BLaER1 treated with 17β-estradiol and CSF1 and Interleukin-3, amounts not matched to agents 10 nM and 100 nM (cell line): ENCODE measurements around the gene C1QTNF12.
A peak's percentile ranks its signal among the peaks of the same experiment; 100 is the strongest.

Source experiments
- H3K27ac ChIP-seq, 11 experiments: shearing (Covaris generic); formaldehyde crosslinking; 2 replicates each; pipeline ENCODE4 v1.8.1; 2022
- H3K27me3 ChIP-seq, 11 experiments: shearing (Covaris generic); formaldehyde crosslinking; 2 replicates each; pipeline ENCODE4 v1.8.1; 2022
- H3K36me3 ChIP-seq, 11 experiments: shearing (Covaris generic); formaldehyde crosslinking; 2 replicates each; pipeline ENCODE4 v1.8.1; 2022
- H3K4me1 ChIP-seq, 10 experiments: shearing (Covaris generic); formaldehyde crosslinking; 2 replicates each; pipeline ENCODE4 v1.8.1; 2022
- H3K4me2 ChIP-seq, 11 experiments: shearing (Covaris generic); formaldehyde crosslinking; 2 replicates each; pipeline ENCODE4 v1.8.1; 2022
- H3K4me3 ChIP-seq, 10 experiments: shearing (Covaris generic); formaldehyde crosslinking; 2 replicates each; pipeline ENCODE4 v1.8.1; 2022
- H3K9ac ChIP-seq, 11 experiments: shearing (Covaris generic); formaldehyde crosslinking; 2 replicates each; pipeline ENCODE4 v1.8.1; 2022
- H3K9me3 ChIP-seq, 11 experiments: shearing (Covaris generic); formaldehyde crosslinking; replicated peaks in 1 of 11; 2 replicates each; pipeline ENCODE4 v1.8.1; 2022
- H4K20me1 ChIP-seq, 11 experiments: shearing (Covaris generic); formaldehyde crosslinking; 2 replicates each; pipeline ENCODE4 v1.8.1; 2022
- Cebpa-rat ChIP-seq, 11 experiments: shearing (Covaris generic); IDR thresholded peaks; 2 replicates each; pipeline ENCODE4 v1.8.1; 2022

The C1QTNF12 gene

DNA sequence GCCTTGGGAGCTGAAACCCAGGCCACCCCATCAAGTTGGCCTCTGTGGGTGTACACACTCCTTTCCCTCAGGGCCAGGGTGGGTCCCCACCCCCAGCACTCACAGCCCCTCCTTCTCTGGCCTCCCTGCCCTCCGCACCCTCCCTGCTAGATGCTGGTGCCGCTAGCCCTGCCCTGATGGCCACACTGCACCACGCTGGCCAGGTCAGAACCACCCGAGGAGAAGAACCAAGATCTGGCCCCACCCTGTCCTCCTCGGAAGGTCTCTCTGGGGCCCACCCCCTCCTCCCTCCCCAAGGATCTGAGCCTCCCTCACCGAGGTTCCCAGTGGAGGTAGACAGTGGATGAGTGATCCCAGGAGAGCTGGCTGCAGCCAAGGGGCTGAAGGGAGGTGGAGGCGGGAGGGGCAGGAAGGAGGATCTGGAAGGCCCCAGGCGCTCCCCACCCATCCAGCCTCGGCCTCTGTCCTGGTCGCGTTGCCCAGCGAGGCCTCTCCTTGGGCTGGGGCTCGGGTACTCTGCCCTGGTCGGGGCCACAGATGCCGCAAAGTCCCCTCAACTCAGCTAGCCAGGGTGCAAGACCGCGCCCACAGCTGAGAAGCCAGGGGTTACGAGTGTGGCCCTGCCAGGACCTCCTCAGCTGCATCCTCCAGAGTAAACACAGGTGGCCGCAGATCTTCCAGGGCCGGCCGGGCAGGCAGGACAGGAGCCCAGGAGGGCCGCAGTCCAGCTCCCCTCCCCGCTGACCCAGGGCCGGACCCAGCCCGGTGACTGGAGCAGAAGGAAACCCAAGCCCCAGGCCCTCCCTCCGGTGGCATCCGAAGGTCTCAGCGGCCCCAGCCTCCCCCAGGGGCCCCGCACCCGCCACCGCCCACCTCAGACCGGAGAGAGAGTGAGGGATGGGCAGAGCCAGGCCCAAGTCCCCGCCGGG, 9.3 kb downstream of the C1QTNF12 start:
- Histone ChIP-seq H3K36me3 (peaks cover 0 to 26% (median 18%) of the 10 kb centered on the region in 11 experiments; a peak in 18 of 22 replicates), H3K9me3 (no peaks in the 10 kb centered on the region), H3K27me3 (peaks cover 0 to 31% (median 0%) of the 10 kb centered on the region in 11 experiments; a peak in 10 of 22 replicates), H3K27ac (peak overlapping the region in 3 of 11 experiments; percentile 4 to 37 (median 34); a peak in 5 of 22 replicates), H4K20me1 (peaks cover 11 to 90% (median 75%) of the 10 kb centered on the region in 11 experiments; a peak in 21 of 22 replicates), H3K9ac (peak overlapping the region; percentile 25 to 70 (median 51); a peak in 21 of 22 replicates), H3K4me3 (peak overlapping the region in 2 of 10 experiments; percentile 26 to 42; a peak in 4 of 20 replicates), H3K4me2 (peak overlapping the region; percentile 69 to 100 (median 100)), H3K4me1 (peaks cover 54 to 98% (median 95%) of the 10 kb centered on the region in 10 experiments)
- TF ChIP-seq Cebpa-rat (IDR thresholded peaks at IDR 0.05): no peak

DNA sequence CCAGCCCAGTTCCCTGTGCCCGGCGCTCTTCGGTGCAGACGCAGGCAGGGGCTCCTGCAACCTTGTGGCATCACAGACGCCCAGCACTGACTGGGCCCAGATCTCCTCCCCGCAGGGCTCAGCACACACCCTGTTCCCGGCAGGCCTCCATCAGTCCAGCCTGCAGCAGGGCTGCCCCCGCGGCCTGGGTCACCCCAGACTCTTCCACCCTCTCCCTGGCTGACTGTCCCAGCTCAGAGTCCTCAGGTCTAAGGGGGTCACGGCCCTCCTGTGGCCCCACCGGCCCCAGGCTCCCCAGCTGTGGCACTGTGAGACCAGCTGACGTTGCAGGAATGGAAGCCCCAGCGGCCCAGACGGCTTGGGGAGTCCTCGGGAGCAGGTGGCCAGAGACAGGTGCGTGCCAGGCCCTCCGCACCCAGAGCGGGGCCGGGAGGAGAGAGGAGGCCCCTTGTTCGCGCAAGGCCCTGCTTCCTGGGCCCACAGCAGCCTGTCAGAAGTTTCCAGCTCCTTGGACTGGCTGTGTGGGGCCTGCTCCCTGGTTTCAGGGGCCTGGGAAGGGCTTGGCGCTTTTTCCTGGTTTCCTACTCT, 10.3 kb downstream of the C1QTNF12 start:
- Histone ChIP-seq H3K4me1 (peaks cover 51 to 89% (median 86%) of the 10 kb centered on the region in 10 experiments), H4K20me1 (peaks cover 11 to 81% (median 66%) of the 10 kb centered on the region in 11 experiments; a peak in 21 of 22 replicates), H3K27ac (no peak overlapping the region), H3K27me3 (peaks cover 0 to 25% (median 0%) of the 10 kb centered on the region in 11 experiments; a peak in 10 of 22 replicates), H3K9me3 (no peaks in the 10 kb centered on the region), H3K4me3 (no peak overlapping the region), H3K36me3 (peaks cover 0 to 26% (median 18%) of the 10 kb centered on the region in 11 experiments; a peak in 18 of 22 replicates), H3K9ac (peak overlapping the region in 8 of 11 experiments; percentile 6 to 70 (median 50); a peak in 14 of 22 replicates), H3K4me2 (peak overlapping the region; percentile 69 to 100 (median 100); a peak in 21 of 22 replicates)
- no peak for TF ChIP-seq Cebpa-rat (IDR thresholded peaks at IDR 0.05)

DNA sequence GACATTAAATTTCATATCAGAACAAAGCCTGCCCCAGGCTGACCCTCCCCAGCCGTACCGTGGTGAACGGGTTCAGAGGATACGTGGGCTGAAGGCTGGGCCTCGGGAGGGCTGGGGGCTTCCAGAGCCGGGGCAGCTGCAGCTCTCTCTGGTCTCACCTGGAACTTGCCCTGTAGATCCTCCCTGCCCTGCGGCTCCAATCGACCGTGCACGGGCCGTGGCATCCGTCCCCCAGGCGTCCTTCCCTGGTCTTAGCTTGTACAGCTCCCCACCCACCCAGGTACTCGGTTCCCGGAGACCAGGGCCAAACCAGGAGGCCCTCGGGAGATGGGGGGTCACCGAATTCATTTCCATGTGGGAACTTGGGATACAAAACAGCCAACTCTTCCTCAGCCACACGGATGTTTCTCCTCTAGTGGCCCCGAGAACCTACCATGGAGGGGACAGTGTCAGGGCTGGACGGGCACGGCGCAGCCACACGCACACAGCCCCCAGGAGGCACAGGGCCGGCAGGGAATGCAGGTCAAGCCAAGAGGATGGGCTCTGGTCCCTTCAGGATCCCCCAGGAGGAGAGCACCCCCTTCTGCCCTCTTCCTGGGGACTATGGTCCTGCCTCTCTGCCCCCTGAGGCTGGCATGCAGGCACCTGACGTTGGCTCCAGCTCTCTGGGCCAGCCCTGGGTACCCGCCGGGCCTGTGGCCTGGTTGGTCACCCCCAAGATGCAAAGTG, 11.3 kb downstream of the C1QTNF12 start:
- peaks cover 0 to 25% (median 0%) of the 10 kb centered on the region in 11 experiments; a peak in 10 of 22 replicates for H3K27me3 ChIP-seq
- no peak for TF ChIP-seq Cebpa-rat (IDR thresholded peaks at IDR 0.05)
- no peak overlapping the region for H3K27ac ChIP-seq
- no peaks in the 10 kb centered on the region for H3K9me3 ChIP-seq
- H3K9ac ChIP-seq: peak overlapping the region in 6 of 11 experiments; percentile 4 to 98 (median 66); a peak in 5 of 22 replicates
- peaks cover 50 to 89% (median 86%) of the 10 kb centered on the region in 10 experiments for H3K4me1 ChIP-seq
- no peak overlapping the region for H3K4me3 ChIP-seq
- peak overlapping the region in 10 of 11 experiments; percentile 98 to 100 (median 100); a peak in 18 of 22 replicates for H3K4me2 ChIP-seq
- peaks cover 13 to 82% (median 66%) of the 10 kb centered on the region in 11 experiments; a peak in 21 of 22 replicates for H4K20me1 ChIP-seq
- peaks cover 0 to 28% (median 18%) of the 10 kb centered on the region in 11 experiments; a peak in 18 of 22 replicates for H3K36me3 ChIP-seq

DNA sequence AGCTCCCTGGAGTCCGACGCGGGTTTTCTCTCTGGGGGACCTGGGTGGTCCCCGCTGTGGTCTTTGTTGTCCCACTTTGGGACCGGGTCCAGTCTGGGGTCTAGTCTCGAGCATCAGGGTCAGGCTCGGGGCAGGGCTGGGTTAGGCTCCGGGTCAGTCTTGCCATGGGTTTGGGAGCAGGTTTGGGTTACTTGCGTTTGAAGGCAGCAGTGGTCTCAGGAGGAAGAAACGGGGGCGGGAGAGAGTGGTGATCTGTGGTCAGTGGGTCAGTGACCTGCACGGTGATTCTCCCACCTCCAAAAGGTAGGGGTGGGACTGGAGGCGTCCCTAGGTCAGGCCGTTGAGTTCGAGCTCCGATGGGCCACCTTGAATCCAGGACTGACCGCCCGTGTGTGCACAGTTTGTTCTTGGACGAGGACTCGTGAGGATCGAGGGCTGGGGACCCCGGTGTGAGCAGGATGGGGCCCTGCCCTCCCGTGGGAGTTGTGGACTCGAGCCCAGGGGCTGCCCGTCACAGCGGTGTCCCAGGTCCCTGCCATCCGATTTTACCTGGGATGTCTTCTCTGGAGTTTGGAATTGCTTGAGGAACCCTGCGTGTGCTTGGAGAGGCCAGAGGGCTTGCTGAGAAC, 12.2 kb downstream of the C1QTNF12 start:
- H3K9ac ChIP-seq: peak overlapping the region; percentile 88 to 100 (median 96); a peak in 17 of 22 replicates
- no peak overlapping the region for H3K27ac ChIP-seq

DNA sequence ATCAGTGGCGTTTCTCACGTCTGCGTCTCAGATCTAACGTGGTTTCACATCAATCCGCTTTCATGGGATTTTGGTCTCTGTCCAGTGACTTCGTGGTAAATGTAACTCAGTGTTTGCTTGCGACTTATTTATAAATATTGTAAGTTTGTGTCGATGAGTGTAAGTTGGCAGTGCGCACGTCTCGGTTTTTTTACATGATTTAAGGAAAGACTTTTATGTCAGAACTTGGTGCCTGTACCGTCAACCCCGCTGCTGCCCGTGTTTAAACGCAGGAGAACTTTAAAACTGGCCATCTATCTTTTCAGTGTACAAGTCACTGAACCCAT, 13.0 kb downstream of the C1QTNF12 start:
- peak overlapping the region in 8 of 11 experiments; percentile 86 to 97 (median 94); a peak in 12 of 22 replicates for H3K27ac ChIP-seq
- H3K4me3 ChIP-seq: peak overlapping the region; percentile 77 to 99 (median 90)
- peaks cover 60 to 84% (median 81%) of the 10 kb centered on the region in 10 experiments for H3K4me1 ChIP-seq
- TF ChIP-seq Cebpa-rat (IDR thresholded peaks at IDR 0.05): no peak
- peaks cover 0 to 22% (median 0%) of the 10 kb centered on the region in 11 experiments; a peak in 10 of 22 replicates for H3K27me3 ChIP-seq
- H3K4me2 ChIP-seq: peak overlapping the region; percentile 98 to 100 (median 100)
- H4K20me1 ChIP-seq: peaks cover 29 to 83% (median 77%) of the 10 kb centered on the region in 11 experiments
- H3K36me3 ChIP-seq: peaks cover 14 to 45% (median 33%) of the 10 kb centered on the region in 11 experiments; a peak in 21 of 22 replicates
- H3K9me3 ChIP-seq: no peaks in the 10 kb centered on the region
- H3K9ac ChIP-seq: peak overlapping the region; percentile 88 to 100 (median 96)

More for the DNA sequence above, 12.2 kb downstream of the C1QTNF12 start:
- TF ChIP-seq Cebpa-rat (IDR thresholded peaks at IDR 0.05): no peak
- Histone ChIP-seq H3K4me3 (peak overlapping the region in 9 of 10 experiments; percentile 77 to 99 (median 92); a peak in 13 of 20 replicates), H3K36me3 (peaks cover 6 to 37% (median 25%) of the 10 kb centered on the region in 11 experiments; a peak in 20 of 22 replicates), H3K9me3 (no peaks in the 10 kb centered on the region), H3K4me2 (peak overlapping the region; percentile 98 to 100 (median 100)), H3K4me1 (peaks cover 59 to 89% (median 86%) of the 10 kb centered on the region in 10 experiments), H4K20me1 (peaks cover 22 to 83% (median 73%) of the 10 kb centered on the region in 11 experiments; a peak in 21 of 22 replicates), H3K27me3 (peaks cover 0 to 25% (median 0%) of the 10 kb centered on the region in 11 experiments; a peak in 10 of 22 replicates)

DNA sequence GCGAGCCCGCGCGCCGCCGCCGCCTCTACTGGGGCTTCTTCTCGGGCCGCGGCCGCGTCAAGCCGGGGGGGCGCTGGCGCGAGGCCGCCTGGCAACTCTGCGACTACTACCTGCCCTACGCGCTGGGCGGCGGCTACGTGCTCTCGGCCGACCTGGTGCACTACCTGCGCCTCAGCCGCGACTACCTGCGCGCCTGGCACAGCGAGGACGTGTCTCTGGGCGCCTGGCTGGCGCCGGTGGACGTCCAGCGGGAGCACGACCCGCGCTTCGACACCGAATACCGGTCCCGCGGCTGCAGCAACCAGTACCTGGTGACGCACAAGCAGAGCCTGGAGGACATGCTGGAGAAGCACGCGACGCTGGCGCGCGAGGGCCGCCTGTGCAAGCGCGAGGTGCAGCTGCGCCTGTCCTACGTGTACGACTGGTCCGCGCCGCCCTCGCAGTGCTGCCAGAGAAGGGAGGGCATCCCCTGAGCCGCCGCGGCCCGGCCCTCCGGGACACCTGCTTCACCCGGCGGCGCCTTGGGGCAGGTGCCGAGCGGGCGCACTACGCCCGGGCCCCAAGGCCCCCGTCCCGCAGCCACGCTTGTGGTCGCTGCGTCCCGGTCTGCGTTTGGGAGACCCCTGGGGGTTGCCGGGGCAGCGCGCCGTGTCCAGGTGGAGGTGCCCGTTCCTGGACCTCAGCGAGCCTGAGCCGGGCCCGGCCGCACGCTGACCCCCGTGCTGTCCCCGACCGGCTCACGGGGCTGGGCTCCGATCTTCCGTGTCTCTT, 13.5 kb downstream of the C1QTNF12 start:
- Histone ChIP-seq H3K9me3 (no peaks in the 10 kb centered on the region), H3K4me3 (peak overlapping the region; percentile 77 to 99 (median 90)), H3K27ac (peak overlapping the region; percentile 60 to 97 (median 94))

More for the DNA sequence above, 13.5 kb downstream of the C1QTNF12 start:
- no peak for TF ChIP-seq Cebpa-rat (IDR thresholded peaks at IDR 0.05)
- Histone ChIP-seq H3K36me3 (peaks cover 20 to 50% (median 38%) of the 10 kb centered on the region in 11 experiments), H3K4me2 (peak overlapping the region; percentile 98 to 100 (median 100)), H3K27me3 (peaks cover 0 to 17% (median 0%) of the 10 kb centered on the region in 11 experiments; a peak in 10 of 22 replicates), H4K20me1 (peaks cover 35 to 83% (median 77%) of the 10 kb centered on the region in 11 experiments), H3K9ac (peak overlapping the region; percentile 88 to 100 (median 96)), H3K4me1 (peaks cover 58 to 78% (median 76%) of the 10 kb centered on the region in 10 experiments)
